ENCODE data around the gene SLC11A2.
A peak's percentile ranks its signal among the peaks of the same experiment; 100 is the strongest.

SLC11A2 gene

GRCh38 chr12:51055060-51055459 lies 28.9 kb upstream of the SLC11A2 start:
- Histone ChIP-seq H3K27me3 (replicated peaks; ENCODE audit: control insufficient read depth, insufficient read depth, low read length, poor library complexity, severe bottlenecking) (no peaks in the 10 kb centered on the region), H3K4me1 (ENCODE audit: control insufficient read depth, insufficient read depth, low read length, poor library complexity, severe bottlenecking) (no peaks in the 10 kb centered on the region), H3K27ac (ENCODE audit: insufficient read depth, low read length, poor library complexity, severe bottlenecking) (no peak overlapping the region), H3K4me3 (ENCODE audit: insufficient read depth, low read depth, low read length, poor library complexity, severe bottlenecking) (no peak overlapping the region), H3K36me3 (ENCODE audit: control insufficient read depth, insufficient read depth, low read length) (peaks cover 58% of the 10 kb centered on the region), H3K9me3 (ENCODE audit: control insufficient read depth, low read length) (no peaks in the 10 kb centered on the region)
- no peak for DNase-seq

GRCh38 chr12:51051787-51052186 lies 25.6 kb upstream of the SLC11A2 start:
- H3K27me3 ChIP-seq (replicated peaks; ENCODE audit: control insufficient read depth, insufficient read depth, low read length, poor library complexity, severe bottlenecking), result no peaks in the 10 kb centered on the region
- peaks cover 32% of the 10 kb centered on the region for H3K36me3 ChIP-seq (ENCODE audit: control insufficient read depth, insufficient read depth, low read length)
- no peak overlapping the region for H3K4me3 ChIP-seq (ENCODE audit: insufficient read depth, low read depth, low read length, poor library complexity, severe bottlenecking)
- DNase-seq, result no peak
- H3K4me1 ChIP-seq (ENCODE audit: control insufficient read depth, insufficient read depth, low read length, poor library complexity, severe bottlenecking), result peaks cover 12% of the 10 kb centered on the region
- H3K27ac ChIP-seq (ENCODE audit: insufficient read depth, low read length, poor library complexity, severe bottlenecking), result no peak overlapping the region
- no peaks in the 10 kb centered on the region for H3K9me3 ChIP-seq (ENCODE audit: control insufficient read depth, low read length)

GRCh38 chr12:51049525-51049924 lies 23.3 kb upstream of the SLC11A2 start:
- Histone ChIP-seq H3K4me3 (ENCODE audit: insufficient read depth, low read depth, low read length, poor library complexity, severe bottlenecking) (peak overlapping the region; percentile 72), H3K36me3 (ENCODE audit: control insufficient read depth, insufficient read depth, low read length) (peaks cover 23% of the 10 kb centered on the region), H3K4me1 (ENCODE audit: control insufficient read depth, insufficient read depth, low read length, poor library complexity, severe bottlenecking) (peaks cover 12% of the 10 kb centered on the region), H3K9me3 (ENCODE audit: control insufficient read depth, low read length) (no peaks in the 10 kb centered on the region), H3K27me3 (replicated peaks; ENCODE audit: control insufficient read depth, insufficient read depth, low read length, poor library complexity, severe bottlenecking) (no peaks in the 10 kb centered on the region), H3K27ac (ENCODE audit: insufficient read depth, low read length, poor library complexity, severe bottlenecking) (peak overlapping the region; percentile 93)
- no peak for DNase-seq

- Histone ChIP-seq H3K36me3 (ENCODE audit: control insufficient read depth, insufficient read depth, low read length) (peaks cover 15% of the 10 kb centered on the region), H3K27ac (ENCODE audit: insufficient read depth, low read length, poor library complexity, severe bottlenecking) (peak overlapping the region; percentile 93), H3K27me3 (replicated peaks; ENCODE audit: control insufficient read depth, insufficient read depth, low read length, poor library complexity, severe bottlenecking) (no peaks in the 10 kb centered on the region), H3K9me3 (ENCODE audit: control insufficient read depth, low read length) (no peaks in the 10 kb centered on the region), H3K4me3 (ENCODE audit: insufficient read depth, low read depth, low read length, poor library complexity, severe bottlenecking) (peak overlapping the region; percentile 72), H3K4me1 (ENCODE audit: control insufficient read depth, insufficient read depth, low read length, poor library complexity, severe bottlenecking) (peaks cover 12% of the 10 kb centered on the region)
- no peak for DNase-seq
These were observed 22.6 kb upstream of the SLC11A2 start for GRCh38 chr12:51048661-51049251.

- H3K27ac ChIP-seq (ENCODE audit: insufficient read depth, low read length, poor library complexity, severe bottlenecking), result peak within 1 kb of the TSS; percentile 93
- H3K36me3 ChIP-seq (ENCODE audit: control insufficient read depth, insufficient read depth, low read length), result peaks cover 7% of the 10 kb centered on the region
- H3K9me3 ChIP-seq (ENCODE audit: control insufficient read depth, low read length), result no peaks in the 10 kb centered on the region
- no peaks in the 10 kb centered on the region for H3K27me3 ChIP-seq (replicated peaks; ENCODE audit: control insufficient read depth, insufficient read depth, low read length, poor library complexity, severe bottlenecking)
- peak; percentile 82 to 90 (median 88) for DNase-seq
- H3K4me3 ChIP-seq (ENCODE audit: insufficient read depth, low read depth, low read length, poor library complexity, severe bottlenecking), result peak within 1 kb of the TSS; percentile 72
- H3K4me1 ChIP-seq (ENCODE audit: control insufficient read depth, insufficient read depth, low read length, poor library complexity, severe bottlenecking), result peaks cover 12% of the 10 kb centered on the region
These were observed 21.7 kb upstream of the SLC11A2 start, which contains the start of gene LETMD1 for GRCh38 chr12:51047655-51048540. TSS of gene LETMD1 (plus strand) at chr12:51048327. CDS start at chr12:51048357, 30 bp downstream.

- Histone ChIP-seq H3K9me3 (ENCODE audit: control insufficient read depth, low read length) (no peaks in the 10 kb centered on the region), H3K27me3 (replicated peaks; ENCODE audit: control insufficient read depth, insufficient read depth, low read length, poor library complexity, severe bottlenecking) (no peaks in the 10 kb centered on the region), H3K4me3 (ENCODE audit: insufficient read depth, low read depth, low read length, poor library complexity, severe bottlenecking) (no peak overlapping the region), H3K27ac (ENCODE audit: insufficient read depth, low read length, poor library complexity, severe bottlenecking) (no peak overlapping the region), H3K36me3 (ENCODE audit: control insufficient read depth, insufficient read depth, low read length) (no peaks in the 10 kb centered on the region), H3K4me1 (ENCODE audit: control insufficient read depth, insufficient read depth, low read length, poor library complexity, severe bottlenecking) (no peaks in the 10 kb centered on the region)
- DNase-seq, result no peak
These were observed 10.1 kb upstream of the SLC11A2 start for GRCh38 chr12:51036279-51036678.

- DNase-seq, result no peak
- no peaks in the 10 kb centered on the region for H3K27me3 ChIP-seq (replicated peaks; ENCODE audit: control insufficient read depth, insufficient read depth, low read length, poor library complexity, severe bottlenecking)
- no peak overlapping the region for H3K4me3 ChIP-seq (ENCODE audit: insufficient read depth, low read depth, low read length, poor library complexity, severe bottlenecking)
- no peak overlapping the region for H3K27ac ChIP-seq (ENCODE audit: insufficient read depth, low read length, poor library complexity, severe bottlenecking)
- no peaks in the 10 kb centered on the region for H3K9me3 ChIP-seq (ENCODE audit: control insufficient read depth, low read length)
- no peaks in the 10 kb centered on the region for H3K4me1 ChIP-seq (ENCODE audit: control insufficient read depth, insufficient read depth, low read length, poor library complexity, severe bottlenecking)
- H3K36me3 ChIP-seq (ENCODE audit: control insufficient read depth, insufficient read depth, low read length), result no peaks in the 10 kb centered on the region
These were observed 7.4 kb upstream of the SLC11A2 start for GRCh38 chr12:51033457-51034089.

- Histone ChIP-seq H3K9me3 (ENCODE audit: control insufficient read depth, low read length) (no peaks in the 10 kb centered on the region), H3K27ac (ENCODE audit: insufficient read depth, low read length, poor library complexity, severe bottlenecking) (no peak overlapping the region), H3K4me1 (ENCODE audit: control insufficient read depth, insufficient read depth, low read length, poor library complexity, severe bottlenecking) (no peaks in the 10 kb centered on the region), H3K36me3 (ENCODE audit: control insufficient read depth, insufficient read depth, low read length) (no peaks in the 10 kb centered on the region), H3K4me3 (ENCODE audit: insufficient read depth, low read depth, low read length, poor library complexity, severe bottlenecking) (no peak overlapping the region), H3K27me3 (replicated peaks; ENCODE audit: control insufficient read depth, insufficient read depth, low read length, poor library complexity, severe bottlenecking) (no peaks in the 10 kb centered on the region)
- DNase-seq, result no peak
These were observed 6.9 kb upstream of the SLC11A2 start for GRCh38 chr12:51033048-51033447.

GRCh38 chr12:51028813-51029150 lies 2.6 kb upstream of the SLC11A2 start:
- Histone ChIP-seq H3K27me3 (replicated peaks; ENCODE audit: control insufficient read depth, insufficient read depth, low read length, poor library complexity, severe bottlenecking) (no peaks in the 10 kb centered on the region), H3K9me3 (ENCODE audit: control insufficient read depth, low read length) (no peaks in the 10 kb centered on the region), H3K4me1 (ENCODE audit: control insufficient read depth, insufficient read depth, low read length, poor library complexity, severe bottlenecking) (peaks cover 12% of the 10 kb centered on the region), H3K36me3 (ENCODE audit: control insufficient read depth, insufficient read depth, low read length) (no peaks in the 10 kb centered on the region), H3K27ac (ENCODE audit: insufficient read depth, low read length, poor library complexity, severe bottlenecking) (no peak overlapping the region), H3K4me3 (ENCODE audit: insufficient read depth, low read depth, low read length, poor library complexity, severe bottlenecking) (no peak overlapping the region)
- no peak for DNase-seq

Measured in effector memory CD4-positive, alpha-beta T cell (primary cell).